Measurements from ENCODE around the gene MAPRE2.
"Not testable (repeated sequence)": the region's sequence is repeated elsewhere in the genome, so short reads cannot be mapped to it uniquely, and the experiment has no call there.

Gene MAPRE2

DNA sequence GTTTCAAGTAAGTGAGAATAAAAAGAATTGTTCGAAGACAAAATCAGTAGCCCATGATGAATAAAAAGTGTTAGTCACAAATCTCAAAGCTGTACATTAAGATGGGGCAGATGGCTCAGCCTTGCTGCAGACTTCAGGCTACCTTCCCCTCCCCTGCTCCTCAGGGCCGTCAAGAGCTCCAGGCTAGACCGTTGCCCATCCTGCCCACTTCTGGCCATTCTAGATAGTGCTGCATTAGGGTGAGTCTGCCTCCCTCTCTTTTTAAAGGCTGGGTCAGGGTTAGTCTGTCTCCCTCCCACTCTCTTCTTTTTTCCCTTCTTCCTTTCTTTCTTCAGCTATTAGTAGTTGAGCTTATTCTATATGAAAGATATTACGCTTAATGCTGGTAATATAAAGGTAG lies 86.0 kb downstream of the MAPRE2 start:
- DNase-seq: no peak

GRCh38 chr18:35128675-35129074 lies 87.5 kb downstream of the MAPRE2 start:
- DNase-seq: no peak

- DNase-seq: no peak
Observed at GRCh38 chr18:35130236-35130635, 89.0 kb downstream of the MAPRE2 start.

DNA sequence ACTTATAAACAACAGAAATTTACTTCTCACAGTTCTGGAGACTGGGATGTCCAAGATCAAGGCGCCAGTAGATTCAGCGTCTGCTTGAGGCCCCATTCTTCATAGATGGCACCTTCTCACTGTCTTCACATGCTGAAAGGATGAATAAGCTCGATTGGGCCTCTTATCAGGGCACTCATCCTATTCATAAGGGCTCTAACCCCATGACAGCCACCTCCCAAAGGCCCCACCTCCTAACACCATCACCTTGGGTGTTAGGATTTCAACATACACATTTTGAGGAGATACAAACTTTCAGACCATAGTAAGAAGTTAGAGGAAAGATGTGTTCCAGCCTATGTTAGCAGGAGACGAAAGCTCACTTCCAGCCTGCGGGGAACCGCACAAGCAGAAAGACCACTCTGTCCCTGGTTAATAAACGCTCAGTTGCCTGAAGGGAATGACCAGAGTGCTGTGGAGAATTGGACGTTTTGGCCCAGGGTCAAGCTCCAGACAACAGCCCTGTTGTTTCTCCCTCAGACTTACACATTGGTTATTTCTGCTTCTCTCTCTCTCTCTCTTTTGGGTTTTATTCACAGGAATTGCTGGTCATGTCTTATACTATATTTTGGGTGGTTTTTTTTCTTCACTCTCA lies 90.3 kb downstream of the MAPRE2 start:
- no peak for DNase-seq

DNA sequence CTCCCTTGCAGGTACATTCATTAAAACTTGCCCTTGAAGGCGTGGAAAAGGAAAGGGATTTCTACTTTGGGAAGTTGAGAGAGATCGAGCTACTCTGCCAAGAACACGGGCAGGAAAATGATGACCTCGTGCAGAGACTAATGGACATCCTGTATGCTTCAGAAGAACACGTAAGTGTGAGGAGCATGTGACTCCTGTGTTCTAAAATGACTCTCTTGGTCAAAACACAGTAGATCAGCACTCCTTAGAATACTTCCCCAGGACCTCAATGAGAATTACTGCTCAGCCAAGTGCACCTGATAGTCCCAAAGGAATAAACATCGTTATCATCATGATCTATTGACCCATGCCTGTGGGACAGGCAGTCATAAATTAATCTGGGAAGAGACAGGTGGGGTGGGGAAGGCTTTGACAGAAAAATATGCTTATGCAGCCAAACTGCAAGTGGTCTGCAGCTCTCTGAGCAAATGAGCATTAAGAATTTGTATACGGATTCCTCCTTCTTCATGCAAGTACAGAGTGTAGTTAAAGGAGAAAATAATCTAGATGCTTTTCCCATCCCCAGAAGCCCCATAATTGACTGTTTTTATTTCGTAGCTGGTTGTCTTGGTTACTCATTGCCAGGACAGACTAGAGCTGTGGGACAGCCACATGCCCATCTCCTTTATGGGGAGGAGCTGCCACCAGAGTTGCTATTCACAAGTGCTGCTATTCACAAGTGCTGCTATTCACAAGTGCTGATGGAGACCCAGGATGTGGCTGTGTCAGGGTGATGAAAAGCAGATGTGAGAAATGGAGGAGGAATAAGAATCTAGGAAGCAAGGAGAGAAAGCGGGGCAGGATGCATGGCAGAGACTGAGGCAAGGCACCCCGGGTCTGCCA lies 91.0 kb downstream of the MAPRE2 start:
- no peak for DNase-seq

DNA sequence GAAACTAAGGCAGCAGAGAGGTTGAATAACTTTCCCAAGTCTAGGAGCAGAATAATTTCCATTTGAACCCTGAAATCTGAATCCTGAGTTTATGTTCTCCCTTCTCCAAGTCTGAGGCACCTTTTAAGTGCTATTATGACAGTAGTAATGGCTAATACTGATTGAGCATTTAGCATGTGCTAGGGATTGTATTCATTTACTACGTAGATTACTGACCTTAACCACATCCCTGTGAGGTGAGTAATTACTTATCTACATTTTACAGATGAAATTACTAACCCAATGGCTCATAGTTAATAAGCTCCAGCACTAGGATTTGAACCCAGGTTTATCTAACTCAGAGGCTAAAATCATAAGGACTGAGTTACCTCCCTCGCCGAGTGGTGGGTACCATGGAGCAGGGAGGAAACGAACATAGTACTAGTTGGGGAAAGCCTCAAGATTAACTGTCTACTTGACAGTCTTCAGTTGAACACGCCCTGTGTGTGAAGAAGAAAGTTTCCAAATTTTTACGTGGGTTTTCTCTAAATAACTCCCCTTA lies 93.0 kb downstream of the MAPRE2 start:
- DNase-seq: no peak

GRCh38 chr18:35134791-35135531 lies 93.7 kb downstream of the MAPRE2 start:
- DNase-seq: no peak

DNA sequence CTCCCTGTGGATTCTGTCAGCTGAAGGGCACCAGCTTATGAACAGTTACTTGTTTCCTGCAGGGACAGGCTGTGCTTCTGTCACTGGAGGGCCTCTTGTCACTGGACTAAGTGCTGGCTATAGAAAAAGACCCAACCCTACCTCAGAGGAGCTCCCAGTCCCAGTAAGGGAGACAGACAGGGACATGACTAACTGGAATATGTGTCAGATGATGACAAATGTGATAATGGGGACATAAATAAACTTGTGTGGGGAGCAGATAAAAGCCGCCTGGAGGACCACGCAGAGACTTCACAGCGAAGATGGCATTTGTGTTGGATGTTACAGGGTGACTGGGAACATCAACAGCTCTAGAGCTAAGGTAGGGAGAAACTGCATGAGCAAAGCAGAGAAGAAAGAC lies 95.0 kb downstream of the MAPRE2 start:
- no peak for DNase-seq

- DNase-seq: no peak
Observed at GRCh38 chr18:35136885-35137284, 95.7 kb downstream of the MAPRE2 start.

- DNase-seq: no peak
Observed at GRCh38 chr18:35137632-35138031, 96.4 kb downstream of the MAPRE2 start.

DNA sequence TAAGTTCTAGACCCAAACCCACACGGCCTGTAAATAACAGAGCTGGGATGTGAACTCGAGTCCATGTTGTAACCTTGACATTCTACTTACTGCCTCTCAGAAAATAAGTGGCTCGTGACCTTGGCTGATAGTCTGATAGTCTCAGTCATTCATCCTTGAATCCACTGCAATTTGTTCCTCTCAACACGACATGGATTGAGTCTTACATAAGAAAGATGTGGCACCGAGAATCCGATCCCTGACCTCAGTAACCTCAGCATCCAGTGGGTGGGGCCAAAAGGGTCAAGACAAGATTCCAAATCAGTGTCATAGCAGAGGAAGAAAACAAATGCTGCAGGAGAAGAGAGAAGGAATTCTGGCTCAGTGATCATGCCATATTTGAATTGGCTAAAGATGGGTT lies 97.6 kb downstream of the MAPRE2 start:
- DNase-seq: no peak

- DNase-seq: no peak
Observed at GRCh38 chr18:35139517-35139916, 98.3 kb downstream of the MAPRE2 start.

DNA sequence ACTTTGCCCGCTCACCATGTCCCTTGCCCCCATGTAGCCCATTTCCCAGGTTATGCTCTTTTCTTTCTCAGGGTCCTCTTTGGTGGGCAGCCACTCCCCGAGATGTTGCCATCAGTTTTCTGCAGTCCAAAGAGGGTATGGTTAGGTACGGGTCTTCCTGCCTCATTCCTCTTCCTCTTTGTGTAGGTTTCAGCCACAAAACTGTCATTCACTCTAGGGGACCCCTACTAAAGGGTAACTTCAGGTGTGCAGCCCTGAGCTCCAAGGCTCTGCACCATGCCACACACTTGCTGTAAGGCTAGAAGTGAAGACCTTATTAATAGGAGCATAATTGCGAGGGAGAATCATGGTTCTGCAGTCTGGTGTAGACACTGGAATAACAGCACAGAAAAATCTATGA lies 99.9 kb downstream of the MAPRE2 start:
- DNase-seq: no peak

DNA sequence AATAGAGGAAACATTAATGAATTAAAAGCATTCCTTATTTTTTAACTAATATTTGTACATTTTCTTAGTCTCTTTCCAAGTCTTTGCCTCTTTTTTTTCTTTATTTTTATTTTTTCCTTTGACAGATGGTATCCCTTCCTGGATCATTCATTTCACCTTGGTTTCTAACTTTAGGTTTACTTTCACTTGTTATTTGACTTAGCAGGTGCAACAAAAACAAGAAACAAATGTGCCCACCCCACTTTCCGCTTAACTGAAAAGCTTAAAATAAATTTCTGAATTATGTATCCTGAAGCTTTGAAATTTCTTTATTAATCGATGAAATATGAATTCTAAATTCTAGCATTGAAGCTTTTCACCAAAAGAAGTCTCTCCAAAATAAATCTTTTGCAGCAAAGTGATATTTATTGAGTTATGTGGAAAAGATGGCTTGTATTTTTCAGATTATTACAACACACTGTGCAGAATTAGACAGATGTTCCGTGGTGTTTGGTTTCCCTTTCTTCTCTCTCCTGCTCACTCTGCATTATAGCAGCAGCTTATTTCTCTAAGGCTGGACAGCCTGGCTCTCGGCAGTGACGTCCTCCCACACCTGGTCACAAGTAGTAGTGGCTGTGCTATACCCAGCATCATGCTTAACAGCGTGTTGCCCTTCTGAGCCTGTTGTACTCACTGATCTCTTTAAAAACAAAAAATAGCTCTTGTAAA lies 100.5 kb downstream of the MAPRE2 start:
- no peak for DNase-seq

- no peak for DNase-seq
Observed at GRCh38 chr18:35142275-35142615, 101.0 kb downstream of the MAPRE2 start.

DNA sequence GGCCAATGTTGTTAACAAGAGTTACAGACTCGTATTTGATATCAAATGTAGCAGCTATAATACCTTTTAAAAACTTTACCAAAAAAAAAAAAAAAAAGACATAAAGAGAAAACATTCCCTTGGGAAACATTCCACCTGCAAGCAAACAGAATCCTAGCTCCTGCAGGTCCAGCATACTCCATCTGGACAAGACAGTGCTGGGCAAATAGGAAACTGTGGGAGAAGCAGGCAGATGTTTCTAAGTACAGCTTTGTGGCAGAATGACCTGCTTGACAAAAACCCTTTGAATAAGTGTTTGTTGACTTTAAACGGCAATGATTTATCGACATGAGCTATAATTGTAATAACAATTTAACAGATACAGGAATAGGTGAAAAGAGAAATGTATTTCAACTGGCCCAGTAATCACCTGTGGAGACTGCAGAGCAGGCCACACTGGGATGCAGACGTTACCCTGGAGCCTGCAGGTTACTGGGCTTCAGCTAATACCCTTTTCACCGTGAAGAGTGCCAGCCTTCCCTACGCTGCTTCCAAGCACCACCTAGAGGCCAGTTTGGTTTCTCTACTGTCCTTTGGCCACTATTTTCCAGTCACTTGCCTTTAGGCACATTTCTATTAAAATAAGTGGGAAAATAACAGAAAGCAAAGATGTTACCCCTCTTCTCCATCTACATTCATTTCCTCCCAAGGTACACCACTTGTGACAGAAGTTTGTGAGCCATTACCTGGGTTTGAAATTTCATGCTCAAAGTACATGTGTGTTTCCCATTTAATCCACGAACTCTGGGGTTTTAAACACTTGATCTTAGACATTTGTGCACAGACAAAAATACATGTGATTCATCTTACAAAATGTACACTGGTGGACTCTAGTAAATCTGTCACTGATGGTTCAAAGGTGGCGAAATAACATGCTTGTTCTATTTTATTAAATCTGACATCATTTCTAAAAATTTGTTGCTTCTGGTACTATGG lies 102.7 kb downstream of the MAPRE2 start:
- peak in 1 of 2 experiments; percentile 24 for DNase-seq

DNA sequence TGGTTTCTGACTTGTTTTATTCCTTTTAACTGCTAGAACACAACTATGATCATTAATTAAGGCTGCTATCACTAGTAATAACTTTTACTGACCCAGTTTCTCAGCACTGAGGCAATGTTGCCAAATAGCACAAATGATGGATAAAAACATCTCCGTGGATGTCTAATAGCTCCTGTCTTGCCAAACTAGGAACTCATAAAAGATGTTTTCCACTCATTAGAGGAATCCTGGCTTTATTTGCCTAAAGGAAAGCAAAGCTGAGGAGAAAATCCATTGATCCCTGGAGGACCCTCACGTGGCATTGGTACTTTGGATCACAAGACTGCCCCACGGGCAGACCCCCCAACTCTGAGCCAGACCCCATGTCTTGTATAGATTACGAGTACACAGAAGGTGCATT lies 103.5 kb downstream of the MAPRE2 start:
- DNase-seq: no peak

- DNase-seq: not testable (repeated sequence)
Observed at GRCh38 chr18:35150195-35150594, 109.0 kb downstream of the MAPRE2 start.

DNA sequence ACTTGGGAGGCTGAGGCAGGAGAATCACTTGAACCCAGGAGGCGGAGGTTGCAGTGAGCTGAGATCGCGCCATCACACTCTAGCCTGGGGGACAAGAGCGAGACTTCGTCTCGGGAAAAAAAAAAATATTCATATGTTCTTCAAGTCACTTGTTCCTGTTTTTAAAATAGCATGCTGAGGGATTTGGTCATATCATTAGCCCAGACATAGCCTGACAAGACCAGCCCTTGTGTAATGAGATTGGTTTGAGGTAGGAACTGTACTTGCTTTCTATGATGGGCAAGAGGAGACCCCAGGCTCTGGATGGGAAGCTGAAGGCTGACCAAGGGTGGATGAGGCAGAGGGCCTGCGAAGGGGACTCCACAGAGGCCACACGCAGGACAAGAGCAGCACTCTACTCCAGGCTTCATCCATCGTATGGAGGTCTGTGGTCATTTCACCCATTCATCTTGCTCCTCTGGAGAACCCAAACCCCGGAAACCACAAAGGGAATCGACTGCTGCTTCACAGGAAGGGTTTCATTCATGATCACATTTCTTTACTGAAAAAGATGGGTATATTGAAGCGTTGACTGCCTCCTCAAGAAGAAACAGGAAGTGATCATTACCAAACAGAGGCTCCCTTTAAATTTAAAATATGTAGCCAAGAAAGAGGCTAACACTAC lies 112.5 kb downstream of the MAPRE2 start:
- no peak for DNase-seq

DNA sequence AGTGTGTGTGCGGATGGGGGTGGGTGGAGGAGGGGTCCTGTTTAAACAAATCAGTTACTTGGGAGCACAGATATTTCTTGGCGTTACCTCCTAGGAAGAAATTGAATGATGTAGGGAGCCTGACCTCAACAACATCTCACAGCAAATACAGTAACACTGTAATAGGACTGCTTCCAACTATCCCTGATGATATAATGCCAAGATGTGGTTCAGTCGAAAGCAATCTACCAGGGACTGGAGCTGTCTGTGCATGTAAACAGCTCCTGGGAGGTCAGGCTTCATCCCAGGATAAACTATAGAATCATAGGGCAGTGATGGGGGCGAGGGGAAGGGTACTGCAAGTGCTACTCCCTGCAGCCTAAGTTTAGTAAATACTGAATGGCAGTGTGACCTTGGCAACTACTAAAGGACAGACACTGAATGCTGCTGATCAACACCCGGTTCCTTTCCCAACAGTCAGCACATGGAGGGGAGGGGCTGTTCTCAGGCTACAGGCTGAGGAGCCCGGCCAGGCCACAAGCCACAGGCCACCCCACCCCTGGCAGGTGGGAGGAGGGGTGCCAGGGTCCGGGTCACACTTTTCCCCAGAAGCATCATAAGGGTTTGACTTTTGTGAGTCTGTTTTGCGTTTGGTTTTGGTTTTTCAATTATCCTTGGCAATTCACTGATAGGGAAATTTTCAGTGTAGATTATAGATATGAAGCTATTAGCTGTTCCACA lies 114.3 kb downstream of the MAPRE2 start:
- no peak for DNase-seq

All from stimulated activated CD4-positive, alpha-beta T cell treated with anti-CD3 and anti-CD28 coated beads, Interleukin-4, amount 100 ng/mL, for 4 hours (primary cell).